WERI-Rb-1 (cell line): Measurements from ENCODE around the gene CORIN.

Experiments used
- DNase-seq: peaks from one replicate; pipeline ENCODE4 v3.0.0-alpha.2; 2020
- H3K27ac ChIP-seq: fragments of 250-450 bp; sonication (Bioruptor Pico); 2 replicates; pipeline ENCODE4 v1.5.1; 2020; ENCODE audit warnings: mild to moderate bottlenecking, moderate library complexity
- H3K27me3 ChIP-seq: fragments of 250-450 bp; sonication (Bioruptor Pico); 2 replicates; pipeline ENCODE4 v1.5.1; 2021; ENCODE audit warnings: mild to moderate bottlenecking, low read depth, moderate library complexity; ENCODE audit not compliant: insufficient read depth, severe bottlenecking
- H3K36me3 ChIP-seq: fragments of 250-450 bp; sonication (Bioruptor Pico); 2 replicates; pipeline ENCODE4 v1.5.1; 2020; ENCODE audit warnings: mild to moderate bottlenecking, moderate library complexity
- H3K4me3 ChIP-seq: 2 replicates; pipeline ENCODE4 v1.5.1; 2011; ENCODE audit warnings: low read depth, mild to moderate bottlenecking, control low read depth, low read length
- H3K9me3 ChIP-seq: fragments of 250-450 bp; sonication (Bioruptor Pico); 2 replicates; pipeline ENCODE4 v1.5.1; 2021; ENCODE audit warnings: mild to moderate bottlenecking, moderate library complexity; ENCODE audit not compliant: severe bottlenecking
- TF ChIP-seq, protein P1 (sequence below): IDR thresholded peaks from 2 replicates; pipeline ENCODE4 v1.5.1; 2011; ENCODE audit warnings: low read depth, mild to moderate bottlenecking, control low read depth, inconsistent platforms, low read length

CORIN gene

DNA sequence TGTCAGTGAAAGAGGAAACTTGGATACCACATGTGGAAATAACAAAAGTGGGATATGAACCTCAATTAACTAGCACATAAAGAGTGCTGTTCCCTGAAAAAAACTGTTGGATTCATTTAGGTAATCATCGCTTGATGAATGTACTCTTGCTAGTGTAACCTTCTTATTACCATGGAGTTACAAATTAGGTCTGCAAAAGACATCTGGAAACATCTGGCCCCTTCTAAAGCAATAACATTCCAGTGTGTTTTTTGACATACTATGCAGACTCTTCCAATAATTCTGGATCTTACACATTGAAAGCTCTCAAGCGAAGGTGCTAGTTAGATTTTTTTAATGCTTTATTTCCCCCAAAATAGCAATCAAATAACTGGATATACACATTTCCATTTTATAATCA lies 218.2 kb downstream of the CORIN start:
- no peak overlapping the region for H3K4me3 ChIP-seq
- DNase-seq = no peak
- no peak overlapping the region for H3K27ac ChIP-seq
- no peaks in the 10 kb centered on the region for H3K27me3 ChIP-seq
- H3K9me3 ChIP-seq = no peaks in the 10 kb centered on the region
- H3K36me3 ChIP-seq = no peaks in the 10 kb centered on the region
- TF ChIP-seq, protein P1, sequence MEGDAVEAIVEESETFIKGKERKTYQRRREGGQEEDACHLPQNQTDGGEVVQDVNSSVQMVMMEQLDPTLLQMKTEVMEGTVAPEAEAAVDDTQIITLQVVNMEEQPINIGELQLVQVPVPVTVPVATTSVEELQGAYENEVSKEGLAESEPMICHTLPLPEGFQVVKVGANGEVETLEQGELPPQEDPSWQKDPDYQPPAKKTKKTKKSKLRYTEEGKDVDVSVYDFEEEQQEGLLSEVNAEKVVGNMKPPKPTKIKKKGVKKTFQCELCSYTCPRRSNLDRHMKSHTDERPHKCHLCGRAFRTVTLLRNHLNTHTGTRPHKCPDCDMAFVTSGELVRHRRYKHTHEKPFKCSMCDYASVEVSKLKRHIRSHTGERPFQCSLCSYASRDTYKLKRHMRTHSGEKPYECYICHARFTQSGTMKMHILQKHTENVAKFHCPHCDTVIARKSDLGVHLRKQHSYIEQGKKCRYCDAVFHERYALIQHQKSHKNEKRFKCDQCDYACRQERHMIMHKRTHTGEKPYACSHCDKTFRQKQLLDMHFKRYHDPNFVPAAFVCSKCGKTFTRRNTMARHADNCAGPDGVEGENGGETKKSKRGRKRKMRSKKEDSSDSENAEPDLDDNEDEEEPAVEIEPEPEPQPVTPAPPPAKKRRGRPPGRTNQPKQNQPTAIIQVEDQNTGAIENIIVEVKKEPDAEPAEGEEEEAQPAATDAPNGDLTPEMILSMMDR = no peak

GRCh38 chr4:47617607-47618006 lies 220.3 kb downstream of the CORIN start:
- H3K9me3 ChIP-seq = no peaks in the 10 kb centered on the region
- no peaks in the 10 kb centered on the region for H3K36me3 ChIP-seq
- no peak overlapping the region for H3K27ac ChIP-seq

GRCh38 chr4:47615385-47615784 lies 222.5 kb downstream of the CORIN start:
- H3K27me3 ChIP-seq = no peaks in the 10 kb centered on the region
- no peaks in the 10 kb centered on the region for H3K9me3 ChIP-seq
- H3K27ac ChIP-seq = no peak overlapping the region
- H3K4me3 ChIP-seq = no peak overlapping the region
- H3K36me3 ChIP-seq = no peaks in the 10 kb centered on the region
- no peak for DNase-seq
- TF ChIP-seq, protein P1 = no peak

More at GRCh38 chr4:47617607-47618006, 220.3 kb downstream of the CORIN start:
- TF ChIP-seq, protein P1 = no peak
- no peak overlapping the region for H3K4me3 ChIP-seq
- no peak for DNase-seq
- no peaks in the 10 kb centered on the region for H3K27me3 ChIP-seq

GRCh38 chr4:47612116-47613023 lies 225.5 kb downstream of the CORIN start:
- Histone ChIP-seq H3K27me3 (no peaks in the 10 kb centered on the region), H3K36me3 (no peaks in the 10 kb centered on the region), H3K4me3 (no peak overlapping the region), H3K27ac (no peak overlapping the region), H3K9me3 (no peaks in the 10 kb centered on the region)
- TF ChIP-seq, protein P1 = no peak
- no peak for DNase-seq

GRCh38 chr4:47606482-47606881 lies 231.4 kb downstream of the CORIN start:
- H3K9me3 ChIP-seq = no peaks in the 10 kb centered on the region
- no peaks in the 10 kb centered on the region for H3K27me3 ChIP-seq
- no peak overlapping the region for H3K27ac ChIP-seq
- TF ChIP-seq, protein P1 = no peak
- no peaks in the 10 kb centered on the region for H3K36me3 ChIP-seq
- no peak overlapping the region for H3K4me3 ChIP-seq
- DNase-seq = no peak

- Histone ChIP-seq H3K4me3 (no peak overlapping the region), H3K9me3 (no peaks in the 10 kb centered on the region), H3K27ac (no peak overlapping the region), H3K36me3 (no peaks in the 10 kb centered on the region), H3K27me3 (no peaks in the 10 kb centered on the region)
- no peak for DNase-seq
- TF ChIP-seq, protein P1 = no peak
These were observed 239.0 kb downstream of the CORIN start for GRCh38 chr4:47598896-47599295.
